Measurements from ENCODE around the gene KRTAP3-2. TPM values are rescaled to one million over a fixed set of nuclear protein-coding genes. Genes with fewer than 3 reads are reported as not detected.
A peak's percentile ranks its signal among the peaks of the same experiment; 100 is the strongest.

The KRTAP3-2 gene
- total and polyA plus RNA-seq, 2 experiments from 2014 or later = not detected

GRCh38 chr17:40951011-40951622 is 48.6 kb downstream of the KRTAP3-2 start:
- Histone ChIP-seq H3K4me3 (no peak overlapping the region), H2AFZ (no peak overlapping the region), H3K4me2 (ENCODE audit: unreplicated experiment) (no peak overlapping the region), H3F3A (ENCODE audit: insufficient read depth) (peaks cover 41% of the 10 kb centered on the region), H4K20me1 (ENCODE audit: insufficient read depth) (no peaks in the 10 kb centered on the region), H3K9me3 (ENCODE audit: low read depth) (no peaks in the 10 kb centered on the region), H3K27ac (peak overlapping the region; percentile 97), H3K79me2 (ENCODE audit: insufficient read depth) (no peaks in the 10 kb centered on the region), H3K36me3 (ENCODE audit: low read depth) (no peaks in the 10 kb centered on the region), H3K9me2 (ENCODE audit: insufficient read depth) (no peaks in the 10 kb centered on the region), H3K27me3 (replicated peaks; ENCODE audit: insufficient read depth) (no peaks in the 10 kb centered on the region), H3K9ac (no peak overlapping the region), H3K4me1 (ENCODE audit: insufficient read depth) (peaks cover 47% of the 10 kb centered on the region)
- WGBS, 2 experiments (ENCODE audit: low coverage in 1 of 2, low lambda C conversion rate in 2 of 2, missing lambda C conversion rate in 2 of 2) = 98% methylated on average over 2 of the region's 2 CpGs
- in situ Hi-C loops (cut with MboI) = no loop called here
- no peak for DNase-seq
- TF ChIP-seq EZH2phosphoT487 (IDR thresholded peaks at IDR 0.05; ENCODE audit: insufficient read depth, low read depth) = no peak

GRCh38 chr17:40950176-40950575 is 49.5 kb downstream of the KRTAP3-2 start:
- Histone ChIP-seq H3K4me1 (ENCODE audit: insufficient read depth) (peaks cover 39% of the 10 kb centered on the region), H3K27ac (no peak overlapping the region), H3K27me3 (replicated peaks; ENCODE audit: insufficient read depth) (no peaks in the 10 kb centered on the region), H3K4me3 (no peak overlapping the region), H3K9me3 (ENCODE audit: low read depth) (no peaks in the 10 kb centered on the region), H2AFZ (no peak overlapping the region), H3K9me2 (ENCODE audit: insufficient read depth) (no peaks in the 10 kb centered on the region), H4K20me1 (ENCODE audit: insufficient read depth) (no peaks in the 10 kb centered on the region), H3K9ac (no peak overlapping the region), H3K36me3 (ENCODE audit: low read depth) (no peaks in the 10 kb centered on the region), H3F3A (ENCODE audit: insufficient read depth) (peaks cover 35% of the 10 kb centered on the region), H3K4me2 (ENCODE audit: unreplicated experiment) (no peak overlapping the region), H3K79me2 (ENCODE audit: insufficient read depth) (no peaks in the 10 kb centered on the region)
- WGBS, 2 experiments (ENCODE audit: low coverage in 1 of 2, low lambda C conversion rate in 2 of 2, missing lambda C conversion rate in 2 of 2) = 78 to 80% methylated on average over 7 of the region's 7 CpGs
- in situ Hi-C loops (cut with MboI) = no loop called here
- DNase-seq = no peak
- TF ChIP-seq EZH2 (IDR thresholded peaks at IDR 0.05; ENCODE audit: insufficient read depth, poor library complexity, severe bottlenecking) = no peak
- no peak for TF ChIP-seq EZH2phosphoT487 (IDR thresholded peaks at IDR 0.05; ENCODE audit: insufficient read depth, low read depth)

- WGBS, 2 experiments (ENCODE audit: low coverage in 1 of 2, low lambda C conversion rate in 2 of 2, missing lambda C conversion rate in 2 of 2) = 73 to 75% methylated on average over 10 of the region's 10 CpGs
- Histone ChIP-seq H4K20me1 (ENCODE audit: insufficient read depth) (no peaks in the 10 kb centered on the region), H3K9me3 (ENCODE audit: low read depth) (no peaks in the 10 kb centered on the region), H3K9me2 (ENCODE audit: insufficient read depth) (no peaks in the 10 kb centered on the region), H3K27ac (no peak overlapping the region), H3K36me3 (ENCODE audit: low read depth) (no peaks in the 10 kb centered on the region), H3K4me3 (no peak overlapping the region), H3K27me3 (replicated peaks; ENCODE audit: insufficient read depth) (no peaks in the 10 kb centered on the region), H3K79me2 (ENCODE audit: insufficient read depth) (no peaks in the 10 kb centered on the region), H2AFZ (no peak overlapping the region), H3F3A (ENCODE audit: insufficient read depth) (peaks cover 27% of the 10 kb centered on the region), H3K4me2 (ENCODE audit: unreplicated experiment) (no peak overlapping the region), H3K4me1 (ENCODE audit: insufficient read depth) (peaks cover 32% of the 10 kb centered on the region), H3K9ac (no peak overlapping the region)
- TF ChIP-seq EZH2phosphoT487 (IDR thresholded peaks at IDR 0.05; ENCODE audit: insufficient read depth, low read depth) (no peak), EZH2 (IDR thresholded peaks at IDR 0.05; ENCODE audit: insufficient read depth, poor library complexity, severe bottlenecking) (no peak)
- no peak for DNase-seq
- in situ Hi-C loops (cut with MboI) = no loop called here
Observed at GRCh38 chr17:40949418-40949817, 50.3 kb downstream of the KRTAP3-2 start.

Small RNA genes lying within 50 kb of the gene (small RNA-seq; reads per million reads assigned to genes)
- gene KRTAP3-4P (ENCODE audit: low read depth, low replicate concordance) = not detected

Other genes with a start within 250 kb of the KRTAP3-2 start
Only the 30 nearest of the 37 such genes appear.
- gene KRT28, start 199.9 kb downstream of the KRTAP3-2 start, total RNA-seq (2014; rRNA removed; shearing (Covaris generic)) = not detected in 2 replicates
- gene KRT28, start 199.9 kb downstream of the KRTAP3-2 start, polyA plus RNA-seq (2016; fragmentation: Nextera tagmentation; extraction: Ambion mirVana) = not detected in 2 replicates
- 21.8 and 23.3 TPM in 2 replicates for gene KRT10, start 177.3 kb downstream of the KRTAP3-2 start, total RNA-seq (2014; rRNA removed; shearing (Covaris generic))
- gene KRT10, start 177.3 kb downstream of the KRTAP3-2 start, polyA plus RNA-seq (2016; fragmentation: Nextera tagmentation; extraction: Ambion mirVana) = 141 and 145 TPM in 2 replicates
- gene KRT12, start 132.7 kb downstream of the KRTAP3-2 start, total RNA-seq (2014; rRNA removed; shearing (Covaris generic)) = not detected in 2 replicates
- gene KRT12, start 132.7 kb downstream of the KRTAP3-2 start, polyA plus RNA-seq (2016; fragmentation: Nextera tagmentation; extraction: Ambion mirVana) = not detected in 2 replicates
- gene KRT20, start 114.7 kb downstream of the KRTAP3-2 start, total RNA-seq (2014; rRNA removed; shearing (Covaris generic)) = not detected in 2 replicates
- not detected in 2 replicates for gene KRT20, start 114.7 kb downstream of the KRTAP3-2 start, polyA plus RNA-seq (2016; fragmentation: Nextera tagmentation; extraction: Ambion mirVana)
- not detected in 2 replicates for gene KRT23, start 62.3 kb downstream of the KRTAP3-2 start, total RNA-seq (2014; rRNA removed; shearing (Covaris generic))
- gene KRT23, start 62.3 kb downstream of the KRTAP3-2 start, polyA plus RNA-seq (2016; fragmentation: Nextera tagmentation; extraction: Ambion mirVana) = 0.13 TPM in 1 of 2 replicates, not detected in the other
- not detected in 2 replicates for gene KRT39, start 33.0 kb downstream of the KRTAP3-2 start, total RNA-seq (2014; rRNA removed; shearing (Covaris generic))
- not detected in 2 replicates for gene KRT39, start 33.0 kb downstream of the KRTAP3-2 start, polyA plus RNA-seq (2016; fragmentation: Nextera tagmentation; extraction: Ambion mirVana)
- not detected in 2 replicates for gene KRT40, start 15.6 kb downstream of the KRTAP3-2 start, total RNA-seq (2014; rRNA removed; shearing (Covaris generic))
- not detected in 2 replicates for gene KRT40, start 15.6 kb downstream of the KRTAP3-2 start, polyA plus RNA-seq (2016; fragmentation: Nextera tagmentation; extraction: Ambion mirVana)
- not detected in 2 replicates for gene KRTAP3-3, start 5.7 kb downstream of the KRTAP3-2 start, total RNA-seq (2014; rRNA removed; shearing (Covaris generic))
- not detected in 2 replicates for gene KRTAP3-3, start 5.7 kb downstream of the KRTAP3-2 start, polyA plus RNA-seq (2016; fragmentation: Nextera tagmentation; extraction: Ambion mirVana)
- not detected in 2 replicates for gene KRTAP3-1, start 9.2 kb upstream of the KRTAP3-2 start, total RNA-seq (2014; rRNA removed; shearing (Covaris generic))
- gene KRTAP3-1, start 9.2 kb upstream of the KRTAP3-2 start, polyA plus RNA-seq (2016; fragmentation: Nextera tagmentation; extraction: Ambion mirVana) = not detected in 2 replicates
- 49.2 and 64.1 TPM in 2 replicates for gene KRTAP1-5, start 27.3 kb upstream of the KRTAP3-2 start, total RNA-seq (2014; rRNA removed; shearing (Covaris generic))
- gene KRTAP1-5, start 27.3 kb upstream of the KRTAP3-2 start, polyA plus RNA-seq (2016; fragmentation: Nextera tagmentation; extraction: Ambion mirVana) = 127 and 134 TPM in 2 replicates
- gene KRTAP1-4, start 30.3 kb upstream of the KRTAP3-2 start, total RNA-seq (2014; rRNA removed; shearing (Covaris generic)) = not detected in 2 replicates
- gene KRTAP1-4, start 30.3 kb upstream of the KRTAP3-2 start, polyA plus RNA-seq (2016; fragmentation: Nextera tagmentation; extraction: Ambion mirVana) = not detected in 2 replicates
- not detected in 2 replicates for gene KRTAP1-3, start 35.0 kb upstream of the KRTAP3-2 start, total RNA-seq (2014; rRNA removed; shearing (Covaris generic))
- not detected in 2 replicates for gene KRTAP1-3, start 35.0 kb upstream of the KRTAP3-2 start, polyA plus RNA-seq (2016; fragmentation: Nextera tagmentation; extraction: Ambion mirVana)
- gene KRTAP1-1, start 41.5 kb upstream of the KRTAP3-2 start, total RNA-seq (2014; rRNA removed; shearing (Covaris generic)) = 1.6 and 4.2 TPM in 2 replicates
- 2.6 and 3.3 TPM in 2 replicates for gene KRTAP1-1, start 41.5 kb upstream of the KRTAP3-2 start, polyA plus RNA-seq (2016; fragmentation: Nextera tagmentation; extraction: Ambion mirVana)
- not detected in 2 replicates for gene KRTAP2-1, start 47.4 kb upstream of the KRTAP3-2 start, total RNA-seq (2014; rRNA removed; shearing (Covaris generic))
- not detected in 2 replicates for gene KRTAP2-1, start 47.4 kb upstream of the KRTAP3-2 start, polyA plus RNA-seq (2016; fragmentation: Nextera tagmentation; extraction: Ambion mirVana)
- not detected in 2 replicates for gene KRTAP2-2, start 55.3 kb upstream of the KRTAP3-2 start, total RNA-seq (2014; rRNA removed; shearing (Covaris generic))
- 0.51 and 0.74 TPM in 2 replicates for gene KRTAP2-2, start 55.3 kb upstream of the KRTAP3-2 start, polyA plus RNA-seq (2016; fragmentation: Nextera tagmentation; extraction: Ambion mirVana)
- 0.38 and 13.4 TPM in 2 replicates for gene KRTAP2-3, start 60.2 kb upstream of the KRTAP3-2 start, total RNA-seq (2014; rRNA removed; shearing (Covaris generic))
- 54.3 and 55.2 TPM in 2 replicates for gene KRTAP2-3, start 60.2 kb upstream of the KRTAP3-2 start, polyA plus RNA-seq (2016; fragmentation: Nextera tagmentation; extraction: Ambion mirVana)
- gene KRTAP2-4, start 66.0 kb upstream of the KRTAP3-2 start, total RNA-seq (2014; rRNA removed; shearing (Covaris generic)) = not detected in 2 replicates
- not detected in 2 replicates for gene KRTAP2-4, start 66.0 kb upstream of the KRTAP3-2 start, polyA plus RNA-seq (2016; fragmentation: Nextera tagmentation; extraction: Ambion mirVana)
- gene KRTAP4-7, start 84.2 kb upstream of the KRTAP3-2 start, total RNA-seq (2014; rRNA removed; shearing (Covaris generic)) = not detected in 2 replicates
- not detected in 2 replicates for gene KRTAP4-7, start 84.2 kb upstream of the KRTAP3-2 start, polyA plus RNA-seq (2016; fragmentation: Nextera tagmentation; extraction: Ambion mirVana)
- gene KRTAP4-8, start 98.2 kb upstream of the KRTAP3-2 start, total RNA-seq (2014; rRNA removed; shearing (Covaris generic)) = not detected in 2 replicates
- gene KRTAP4-8, start 98.2 kb upstream of the KRTAP3-2 start, polyA plus RNA-seq (2016; fragmentation: Nextera tagmentation; extraction: Ambion mirVana) = 0.20 TPM in 1 of 2 replicates, not detected in the other
- gene KRTAP4-16, start 102.3 kb upstream of the KRTAP3-2 start, total RNA-seq (2014; rRNA removed; shearing (Covaris generic)) = not detected in 2 replicates
- gene KRTAP4-16, start 102.3 kb upstream of the KRTAP3-2 start, polyA plus RNA-seq (2016; fragmentation: Nextera tagmentation; extraction: Ambion mirVana) = not detected in 2 replicates
- gene KRTAP4-9, start 105.5 kb upstream of the KRTAP3-2 start, total RNA-seq (2014; rRNA removed; shearing (Covaris generic)) = not detected in 2 replicates
- gene KRTAP4-9, start 105.5 kb upstream of the KRTAP3-2 start, polyA plus RNA-seq (2016; fragmentation: Nextera tagmentation; extraction: Ambion mirVana) = 0.49 and 0.51 TPM in 2 replicates
- gene KRTAP4-11, start 118.5 kb upstream of the KRTAP3-2 start, total RNA-seq (2014; rRNA removed; shearing (Covaris generic)) = not detected in 2 replicates
- gene KRTAP4-11, start 118.5 kb upstream of the KRTAP3-2 start, polyA plus RNA-seq (2016; fragmentation: Nextera tagmentation; extraction: Ambion mirVana) = 0.29 TPM in 1 of 2 replicates, not detected in the other
- gene KRTAP4-12, start 124.3 kb upstream of the KRTAP3-2 start, total RNA-seq (2014; rRNA removed; shearing (Covaris generic)) = not detected in 2 replicates
- gene KRTAP4-12, start 124.3 kb upstream of the KRTAP3-2 start, polyA plus RNA-seq (2016; fragmentation: Nextera tagmentation; extraction: Ambion mirVana) = 1.7 and 1.8 TPM in 2 replicates
- not detected in 2 replicates for gene KRTAP4-6, start 140.6 kb upstream of the KRTAP3-2 start, total RNA-seq (2014; rRNA removed; shearing (Covaris generic))
- gene KRTAP4-6, start 140.6 kb upstream of the KRTAP3-2 start, polyA plus RNA-seq (2016; fragmentation: Nextera tagmentation; extraction: Ambion mirVana) = not detected in 2 replicates
- not detected in 2 replicates for gene KRTAP4-5, start 149.9 kb upstream of the KRTAP3-2 start, total RNA-seq (2014; rRNA removed; shearing (Covaris generic))
- gene KRTAP4-5, start 149.9 kb upstream of the KRTAP3-2 start, polyA plus RNA-seq (2016; fragmentation: Nextera tagmentation; extraction: Ambion mirVana) = not detected in 2 replicates
- gene KRTAP4-4, start 160.8 kb upstream of the KRTAP3-2 start, total RNA-seq (2014; rRNA removed; shearing (Covaris generic)) = not detected in 2 replicates
- gene KRTAP4-4, start 160.8 kb upstream of the KRTAP3-2 start, polyA plus RNA-seq (2016; fragmentation: Nextera tagmentation; extraction: Ambion mirVana) = not detected in 2 replicates
- not detected in 2 replicates for gene KRTAP4-3, start 168.3 kb upstream of the KRTAP3-2 start, total RNA-seq (2014; rRNA removed; shearing (Covaris generic))
- gene KRTAP4-3, start 168.3 kb upstream of the KRTAP3-2 start, polyA plus RNA-seq (2016; fragmentation: Nextera tagmentation; extraction: Ambion mirVana) = not detected in 2 replicates
- not detected in 2 replicates for gene KRTAP4-2, start 178.3 kb upstream of the KRTAP3-2 start, total RNA-seq (2014; rRNA removed; shearing (Covaris generic))
- gene KRTAP4-2, start 178.3 kb upstream of the KRTAP3-2 start, polyA plus RNA-seq (2016; fragmentation: Nextera tagmentation; extraction: Ambion mirVana) = not detected in 2 replicates
- 0.76 TPM in 1 of 2 replicates, not detected in the other for gene KRTAP4-1, start 185.0 kb upstream of the KRTAP3-2 start, total RNA-seq (2014; rRNA removed; shearing (Covaris generic))
- not detected in 2 replicates for gene KRTAP4-1, start 185.0 kb upstream of the KRTAP3-2 start, polyA plus RNA-seq (2016; fragmentation: Nextera tagmentation; extraction: Ambion mirVana)
- gene KRTAP9-1, start 190.0 kb upstream of the KRTAP3-2 start, total RNA-seq (2014; rRNA removed; shearing (Covaris generic)) = not detected in 2 replicates
- not detected in 2 replicates for gene KRTAP9-1, start 190.0 kb upstream of the KRTAP3-2 start, polyA plus RNA-seq (2016; fragmentation: Nextera tagmentation; extraction: Ambion mirVana)

Data from GM23248 (cell line).